SU-DHL-6 (cell line): ENCODE results near the gene SNRNP70.

Experiments
- H2AFZ ChIP-seq: fragments of 200-600 bp; sonication (generic); 2 replicates; pipeline ENCODE4 v1.6.1; 2014; ENCODE audit warnings: low read depth, mild to moderate bottlenecking, moderate library complexity, mixed read lengths, antibody characterized with exemption, low read length; ENCODE audit not compliant: severe bottlenecking
- H3F3A ChIP-seq: fragments of 200-600 bp; shearing (Covaris generic); 2 replicates; pipeline ENCODE4 v1.6.0; 2016; ENCODE audit warnings: antibody characterized with exemption, mild to moderate bottlenecking; ENCODE audit not compliant: insufficient read depth
- H3K27ac ChIP-seq: fragments of 200-600 bp; sonication (generic); 2 replicates; pipeline ENCODE4 v1.5.1; 2016; ENCODE audit warnings: low read depth, mild to moderate bottlenecking, low read length, moderate library complexity, mixed read lengths
- H3K27me3 ChIP-seq: fragments of 200-600 bp; sonication (generic), shearing (Covaris generic); 2 replicates; pipeline ENCODE4 v1.6.0; 2014; ENCODE audit warnings: mild to moderate bottlenecking, low read length
- H3K36me3 ChIP-seq: fragments of 200-600 bp; sonication (generic); 2 replicates; pipeline ENCODE4 v1.6.1; 2014; ENCODE audit warnings: mild to moderate bottlenecking, low read length, mixed read lengths
- H3K4me2 ChIP-seq: fragments of 300-600, 200-600 bp; shearing (Covaris generic), sonication (generic); 2 replicates; pipeline ENCODE4 v1.6.0; 2014; ENCODE audit warnings: low read length, low read depth, mild to moderate bottlenecking; ENCODE audit not compliant: poor library complexity, severe bottlenecking
- H3K4me3 ChIP-seq: fragments of 200-600 bp; sonication (generic); 2 replicates; pipeline ENCODE4 v1.5.1; 2014; ENCODE audit warnings: antibody characterized with exemption, low read length, mild to moderate bottlenecking, mixed read lengths; ENCODE audit not compliant: insufficient read depth, poor library complexity, severe bottlenecking
- H3K79me2 ChIP-seq: fragments of 200-600 bp; sonication (generic); 2 replicates; pipeline ENCODE4 v1.6.1; 2014; ENCODE audit warnings: mild to moderate bottlenecking, low read length, moderate library complexity; ENCODE audit not compliant: insufficient read depth
- H3K9ac ChIP-seq: fragments of 200-600 bp; sonication (generic); 2 replicates; pipeline ENCODE4 v1.7.0; 2014; ENCODE audit warnings: mild to moderate bottlenecking, low read length
- H3K9me2 ChIP-seq: fragments of 200-600 bp; sonication (generic); replicated peaks from 2 replicates; pipeline ENCODE4 v1.6.1; 2014; ENCODE audit warnings: low read length; ENCODE audit not compliant: insufficient read depth
- H3K9me3 ChIP-seq: fragments of 200-600 bp; sonication (generic); 2 replicates; pipeline ENCODE4 v1.6.1; 2014; ENCODE audit warnings: low read length, mixed read lengths; ENCODE audit not compliant: insufficient read depth
- H4K20me1 ChIP-seq: fragments of 200-600 bp; sonication (generic); 2 replicates; pipeline ENCODE4 v1.6.1; 2014; ENCODE audit warnings: low read depth, mild to moderate bottlenecking, antibody characterized with exemption, low read length, moderate library complexity, mixed read lengths
- CTCF ChIP-seq: fragments of 200-600 bp; sonication (generic); IDR thresholded peaks from one replicate; pipeline ENCODE4 v1.5.1; 2017; ENCODE audit warnings: antibody characterized with exemption, mild to moderate bottlenecking, low read length, moderate library complexity; ENCODE audit not compliant: insufficient read depth, poor library complexity, severe bottlenecking
- EZH2phosphoT487 ChIP-seq: fragments of 200-600 bp; sonication (generic), shearing (Covaris generic); conservative IDR thresholded peaks from 2 replicates; pipeline ENCODE4 v1.6.1; 2018; ENCODE audit warnings: mild to moderate bottlenecking, antibody characterized with exemption, low read length, moderate library complexity, mixed read lengths

Gene SNRNP70

GRCh38 chr19:49148784-49149651 is 63.8 kb downstream of the SNRNP70 start:
- Histone ChIP-seq H3K9ac (peak overlapping the region; percentile 44; the same call in 1 of the 2 replicates), H3K79me2 (no peaks in the 10 kb centered on the region), H3K4me2 (peak overlapping the region; percentile 48), H3K27ac (no peak overlapping the region), H3F3A (0 out of 2 replicates have a peak, but pooled peaks cover 5% of the 10 kb centered on the region), H3K4me3 (peak overlapping the region; percentile 45), H4K20me1 (no peaks in the 10 kb centered on the region), H2AFZ (no peak overlapping the region), H3K27me3 (no peaks in the 10 kb centered on the region), H3K9me2 (no peaks in the 10 kb centered on the region), H3K9me3 (no peaks in the 10 kb centered on the region), H3K36me3 (no peaks in the 10 kb centered on the region)
- TF ChIP-seq CTCF (no peak), EZH2phosphoT487 (no peak)

DNA sequence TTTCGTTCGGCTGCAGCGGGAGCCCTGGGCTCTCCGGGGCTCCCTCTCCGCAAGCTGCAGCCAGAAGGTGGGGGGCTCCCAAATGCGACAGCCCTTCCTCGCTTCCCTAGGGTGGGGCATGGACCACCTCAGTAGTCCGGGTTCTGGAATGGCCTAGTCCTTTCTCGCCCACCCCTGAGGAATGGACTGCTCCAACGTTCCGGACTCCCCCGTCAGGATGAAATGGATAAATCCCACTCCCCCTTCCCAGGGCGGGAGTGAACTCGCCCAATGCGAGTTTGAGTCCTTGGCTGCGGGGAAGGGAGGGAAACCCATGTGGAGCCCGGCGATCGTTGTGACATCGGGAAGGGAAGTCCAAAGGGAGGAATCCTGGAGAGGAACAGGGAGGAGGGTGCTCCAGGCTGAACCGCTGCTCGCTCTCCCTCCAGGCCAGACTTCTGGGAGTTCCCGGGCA is 64.4 kb downstream of the SNRNP70 start:
- no peak for TF ChIP-seq EZH2phosphoT487
- TF ChIP-seq CTCF: no peak
- peak overlapping the region; percentile 45 for H3K4me3 ChIP-seq

GRCh38 chr19:49150106-49150943 is 65.1 kb downstream of the SNRNP70 start:
- Histone ChIP-seq H3K9ac (peak overlapping the region; percentile 44), H3K4me2 (peak overlapping the region; percentile 48), H2AFZ (peak overlapping the region; percentile 71), H3K9me3 (no peaks in the 10 kb centered on the region), H3K27ac (no peak overlapping the region), H3K79me2 (no peaks in the 10 kb centered on the region), H4K20me1 (no peaks in the 10 kb centered on the region), H3K36me3 (no peaks in the 10 kb centered on the region), H3K4me3 (peak overlapping the region; percentile 45), H3K27me3 (no peaks in the 10 kb centered on the region), H3K9me2 (no peaks in the 10 kb centered on the region), H3F3A (0 out of 2 replicates have a peak, but pooled peaks cover 5% of the 10 kb centered on the region)
- TF ChIP-seq CTCF: no peak
- no peak for TF ChIP-seq EZH2phosphoT487

More for the DNA sequence above, 64.4 kb downstream of the SNRNP70 start:
- Histone ChIP-seq H3K9me2 (no peaks in the 10 kb centered on the region), H3K36me3 (no peaks in the 10 kb centered on the region), H3K4me2 (peak overlapping the region; percentile 48), H3F3A (0 out of 2 replicates have a peak, but pooled peaks cover 5% of the 10 kb centered on the region), H3K9me3 (no peaks in the 10 kb centered on the region), H3K9ac (peak overlapping the region; percentile 44), H3K79me2 (no peaks in the 10 kb centered on the region), H2AFZ (peak overlapping the region; percentile 71), H3K27me3 (no peaks in the 10 kb centered on the region), H4K20me1 (no peaks in the 10 kb centered on the region), H3K27ac (no peak overlapping the region)
